ENCODE measurements around the gene MED9.
"Not testable (repeated sequence)": the region's sequence is repeated elsewhere in the genome, so short reads cannot be mapped to it uniquely, and the experiment has no call there.

The MED9 gene

GRCh38 chr17:17455173-17455572 is 21.6 kb upstream of the MED9 start:
- DNase-seq, result no peak

GRCh38 chr17:17456251-17456650 is 20.5 kb upstream of the MED9 start:
- no peak for DNase-seq

DNA sequence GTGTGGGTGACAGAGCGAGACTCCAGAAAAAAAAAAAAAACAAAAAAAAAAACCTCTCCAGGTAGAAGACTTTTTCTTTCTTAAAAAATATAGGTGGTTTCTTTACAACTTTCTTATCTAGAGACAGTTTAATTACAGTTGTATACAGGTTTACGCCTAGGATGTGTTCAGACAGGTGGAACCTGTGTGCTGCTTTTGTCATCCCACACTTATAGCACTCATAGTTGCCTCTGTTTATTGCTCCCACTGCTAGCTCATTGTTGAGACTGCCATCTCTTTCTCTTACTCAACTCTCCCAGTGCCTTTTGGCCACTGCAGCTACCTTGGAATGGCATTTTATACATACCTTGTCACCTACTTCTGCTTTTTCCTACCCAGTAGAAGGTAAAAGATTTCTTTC is 19.1 kb upstream of the MED9 start:
- DNase-seq, result no peak

DNA sequence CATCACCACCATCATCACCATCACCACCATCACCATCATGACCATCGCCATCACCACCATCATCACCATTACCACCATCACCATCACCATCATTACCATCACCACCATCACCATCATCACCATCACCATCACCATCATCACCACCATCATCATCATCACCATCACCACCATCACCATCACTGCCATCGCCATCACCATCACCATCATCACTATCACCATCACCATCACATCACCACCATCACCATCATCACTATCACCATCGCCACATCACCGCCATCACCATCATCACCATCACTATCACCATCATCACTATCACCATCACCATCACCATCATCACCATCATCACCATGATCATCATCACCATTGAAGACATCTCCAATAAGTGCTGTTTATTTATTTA is 16.8 kb upstream of the MED9 start:
- DNase-seq, result no peak

- no peak for DNase-seq
Measured at GRCh38 chr17:17462048-17462824, 14.6 kb upstream of the MED9 start.

GRCh38 chr17:17463821-17464220 is 13.0 kb upstream of the MED9 start:
- DNase-seq, result no peak

- DNase-seq, result not testable (repeated sequence)
Measured at GRCh38 chr17:17465878-17466277, 10.9 kb upstream of the MED9 start.

DNA sequence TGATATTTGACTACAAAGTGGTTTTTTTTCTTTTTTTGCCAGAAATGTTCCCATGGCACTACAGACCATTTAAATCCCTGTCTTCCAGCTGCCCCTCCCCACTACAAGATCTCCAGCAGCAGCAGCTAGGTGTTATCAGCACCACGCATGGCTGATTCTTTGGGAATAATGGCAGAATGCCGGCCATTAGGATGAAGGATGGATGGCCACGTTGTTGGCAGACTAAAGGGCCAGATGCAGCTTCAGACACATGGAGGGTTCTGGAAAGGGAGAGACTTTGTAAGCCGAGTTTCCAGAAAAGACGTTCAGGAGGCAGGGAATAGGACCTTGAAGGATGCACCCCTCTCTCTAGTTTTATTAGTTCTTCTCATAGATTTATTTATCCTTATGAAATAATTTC is 10.3 kb upstream of the MED9 start:
- DNase-seq, result no peak

- no peak for DNase-seq
Measured at GRCh38 chr17:17467016-17467415, 9.8 kb upstream of the MED9 start.

GRCh38 chr17:17467720-17468119 is 9.1 kb upstream of the MED9 start:
- DNase-seq, result no peak

- DNase-seq, result no peak
Measured at GRCh38 chr17:17468217-17469010, 8.4 kb upstream of the MED9 start.

DNA sequence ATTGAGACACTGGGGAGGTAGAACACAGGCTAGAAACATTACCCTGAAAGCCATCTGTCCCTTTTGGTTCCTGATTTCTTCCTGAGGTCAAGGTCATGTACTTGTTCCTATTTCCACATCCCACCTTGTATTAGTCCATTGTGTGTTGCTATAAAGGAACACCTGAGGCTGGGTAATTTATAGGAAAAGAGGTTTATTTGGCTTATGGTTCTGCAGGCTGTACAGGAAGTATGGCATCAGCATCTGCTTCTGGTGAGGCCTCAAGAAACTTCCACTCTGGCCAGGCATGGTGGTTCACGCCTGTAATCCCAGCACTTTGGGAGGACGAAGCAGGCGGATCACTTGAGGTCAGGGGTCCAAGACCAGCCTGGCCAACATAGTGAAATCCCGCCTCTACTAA is 7.4 kb upstream of the MED9 start:
- DNase-seq, result no peak

DNA sequence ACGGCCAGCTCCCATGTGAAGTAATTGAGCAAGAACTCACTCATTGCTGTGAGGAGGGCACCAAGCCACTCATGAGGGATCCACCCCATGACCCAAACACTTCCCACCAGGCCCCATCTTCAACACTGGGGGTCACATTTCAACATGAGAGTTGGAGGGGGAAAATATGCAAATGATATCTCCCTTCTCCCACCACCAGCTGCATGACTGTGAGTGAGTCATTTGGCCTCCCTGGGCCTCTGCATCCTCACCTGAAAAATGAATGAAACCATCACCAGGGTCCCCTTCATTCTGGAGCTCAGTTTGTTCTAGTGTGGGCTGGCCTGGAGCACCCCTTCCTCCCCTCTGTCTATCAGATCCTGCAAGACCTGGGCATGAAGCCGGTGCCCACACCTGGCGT is 6.8 kb upstream of the MED9 start:
- no peak for DNase-seq

DNA sequence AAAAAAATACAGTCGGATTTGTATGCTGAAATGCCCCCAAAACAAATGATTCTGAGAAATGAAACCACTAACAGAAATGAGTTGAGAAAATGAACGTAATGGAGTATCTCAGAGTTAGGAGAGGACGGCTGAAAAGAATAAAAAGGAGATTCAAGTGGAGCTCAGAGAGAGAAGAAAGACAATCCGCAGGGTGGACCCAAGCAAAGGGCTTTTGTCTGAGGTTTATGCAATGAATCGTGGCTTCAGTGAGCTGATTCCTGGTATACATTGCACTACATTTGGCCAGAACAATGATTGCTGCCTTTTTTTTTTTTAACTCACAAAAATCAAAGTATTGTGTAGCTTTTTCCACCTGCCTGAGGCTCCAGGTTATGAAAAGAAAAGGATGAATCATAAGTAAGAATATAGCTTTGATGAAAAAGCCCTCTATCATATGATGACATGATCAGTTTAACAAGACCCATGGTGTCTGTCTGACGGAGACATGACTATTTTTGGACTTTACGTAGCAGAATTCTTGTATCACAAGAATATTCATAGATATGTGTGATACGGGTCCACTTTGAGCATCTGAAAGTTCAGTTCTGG is 4.4 kb upstream of the MED9 start:
- no peak for DNase-seq

GRCh38 chr17:17474341-17474740 is 2.5 kb upstream of the MED9 start:
- DNase-seq, result no peak

DNA sequence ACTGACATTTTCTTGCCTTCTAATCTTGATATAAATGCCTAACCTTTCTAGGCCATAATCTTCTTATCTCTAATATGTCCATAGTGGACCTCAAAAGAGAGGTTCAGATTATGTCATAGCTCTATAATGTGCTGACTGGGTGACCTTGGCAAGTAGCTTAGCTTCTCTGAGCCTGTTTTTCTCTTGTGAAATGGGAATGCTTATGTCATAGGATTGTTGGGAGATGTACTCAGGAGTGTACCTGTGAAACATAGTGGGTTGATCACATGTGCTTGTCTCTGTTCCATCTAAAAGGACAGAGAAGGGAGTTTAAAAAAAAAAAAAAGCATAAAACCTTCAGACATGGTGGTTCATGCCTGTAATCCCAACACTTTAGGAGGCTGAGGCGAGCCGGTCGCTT is 2.4 kb downstream of the MED9 start:
- no peak for DNase-seq

DNA sequence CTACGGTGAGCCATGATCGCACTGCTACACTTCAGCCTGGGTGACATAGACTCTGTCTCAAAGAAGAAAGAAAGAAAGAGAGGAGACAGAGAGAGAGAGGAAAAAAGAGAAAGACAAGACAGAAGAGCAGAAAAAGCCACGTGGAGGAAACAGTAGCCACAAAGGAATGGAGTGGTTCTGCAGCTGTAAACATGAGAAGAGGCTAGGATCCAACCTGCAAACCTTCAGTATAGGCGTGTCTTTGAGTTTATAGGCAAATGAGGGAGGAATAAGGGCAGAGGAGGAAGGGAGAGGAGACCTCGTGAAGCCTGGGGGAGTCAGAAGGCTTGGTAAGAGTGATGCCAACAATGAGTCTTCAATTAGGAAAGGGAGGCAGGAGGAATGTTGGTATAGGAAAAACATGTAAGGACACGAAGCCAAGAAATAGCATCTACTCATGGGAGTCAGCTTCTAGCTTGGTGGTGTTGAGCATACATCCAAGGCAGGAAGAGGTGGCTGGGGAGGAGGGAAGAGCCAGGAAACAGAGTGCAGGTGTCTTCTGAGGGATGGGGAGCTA is 3.9 kb downstream of the MED9 start:
- DNase-seq, result no peak

GRCh38 chr17:17481860-17482259 is 5.1 kb downstream of the MED9 start:
- no peak for DNase-seq

- DNase-seq, result no peak
Measured at GRCh38 chr17:17484451-17484899, 7.7 kb downstream of the MED9 start.

DNA sequence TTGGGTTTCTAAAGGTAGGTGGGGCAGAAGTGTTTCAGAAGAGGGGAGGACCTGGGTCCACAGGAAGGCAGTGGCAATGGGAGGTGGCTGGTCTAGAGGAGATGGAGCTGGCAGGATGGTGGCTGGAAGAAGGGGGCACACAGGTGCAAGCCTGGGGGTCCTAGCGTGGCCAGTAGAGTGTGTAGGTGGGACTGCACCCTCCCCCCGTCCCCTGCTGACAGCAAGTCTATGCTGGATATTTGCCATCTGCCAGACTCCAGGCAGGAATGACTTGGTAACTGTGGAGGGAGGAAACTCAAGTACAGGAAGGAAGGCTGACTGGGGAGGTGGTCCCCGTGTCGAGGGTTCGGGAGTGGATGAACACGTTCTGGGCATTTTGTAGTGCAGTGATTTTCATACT is 8.6 kb downstream of the MED9 start:
- DNase-seq, result no peak

DNA sequence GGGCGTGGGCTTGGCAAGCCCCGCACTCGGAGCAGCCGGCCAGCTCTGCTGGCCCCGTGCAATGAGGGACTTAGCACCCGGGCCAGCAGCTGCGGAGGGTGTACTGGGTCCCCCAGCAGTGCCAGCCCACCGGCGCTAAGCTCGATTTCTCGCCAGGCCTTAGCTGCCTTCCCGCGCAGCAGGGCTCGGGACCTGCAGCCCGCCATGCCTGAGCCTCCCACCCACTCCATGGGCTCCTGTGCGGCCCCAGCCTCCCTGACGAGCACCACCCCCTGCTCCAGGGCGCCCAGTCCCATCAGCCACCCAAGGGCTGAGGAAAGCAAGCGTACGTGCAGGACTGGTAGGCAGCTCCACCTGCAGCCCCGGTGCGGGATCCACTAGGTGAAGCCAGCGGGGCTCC is 9.6 kb downstream of the MED9 start:
- not testable (repeated sequence) for DNase-seq

GRCh38 chr17:17487998-17488397 is 11.2 kb downstream of the MED9 start:
- no peak for DNase-seq

- no peak for DNase-seq
Measured at GRCh38 chr17:17491031-17491471, 14.3 kb downstream of the MED9 start.

DNA sequence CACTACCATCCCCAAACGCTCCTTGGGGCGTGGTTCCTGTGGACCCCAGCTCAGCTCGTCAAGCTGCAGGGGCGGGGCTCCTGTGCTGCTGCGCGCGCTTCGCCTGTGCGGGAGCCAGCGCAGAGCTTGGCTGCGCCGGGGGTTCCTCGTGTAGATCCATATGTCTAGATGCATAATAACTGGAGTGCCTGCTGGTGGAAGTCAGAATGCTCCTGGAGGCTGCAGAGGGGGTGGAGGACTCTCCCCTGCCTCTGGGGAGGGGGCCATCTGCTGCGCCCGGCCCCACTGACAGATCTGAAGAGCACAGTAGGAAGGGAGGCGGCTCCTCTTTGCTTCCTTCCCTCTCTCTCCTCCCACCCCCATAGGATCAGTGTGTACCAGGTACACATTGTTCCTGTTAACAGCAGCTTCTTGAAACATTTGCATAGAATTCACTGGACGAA is 14.8 kb downstream of the MED9 start:
- DNase-seq, result no peak
